HepG2 (cell line): ENCODE measurements around the gene MVB12A. TPM values are rescaled to one million over a fixed set of nuclear protein-coding genes. Genes with fewer than 3 reads are reported as not detected.
A peak's percentile ranks its signal among the peaks of the same experiment; 100 is the strongest.

Source experiments
- CEBPG ChIP-seq: IDR thresholded peaks from 2 replicates; pipeline ENCODE4 v1.6.1; 2016
- GRHL1 ChIP-seq: sonication (generic); formaldehyde crosslinking; conservative IDR thresholded peaks from 2 replicates; pipeline ENCODE4 v1.8.0; 2022; ENCODE audit warnings: missing genetic modification reagents
- HNF4G ChIP-seq, 2 experiments: sonication (generic) in 1 of 2; formaldehyde crosslinking in 1 of 2; IDR thresholded peaks; 2 replicates each; pipeline versions ENCODE4 v1.4.0 to v1.6.1; 2011 to 2020; ENCODE audit warnings: borderline replicate concordance in 2 of 2, low read depth in 2 of 2, mild to moderate bottlenecking in 2 of 2, low read length in 1 of 2, missing genetic modification reagents in 1 of 2, moderate library complexity in 1 of 2
- IKZF5 ChIP-seq: IDR thresholded peaks from 2 replicates; pipeline ENCODE4 v1.6.1; 2018; ENCODE audit warnings: missing genetic modification reagents, mild to moderate bottlenecking, missing compliant biosample characterization
- MAFK ChIP-seq, 2 experiments: IDR thresholded peaks in 1 of 2; conservative IDR thresholded peaks in 1 of 2; 2 replicates each; pipeline ENCODE4 v1.6.1; 2011; ENCODE audit warnings: improper control_type of control experiment in 2 of 2, low read length in 2 of 2
- RARA ChIP-seq: IDR thresholded peaks from 2 replicates; pipeline ENCODE4 v1.6.1; 2016; ENCODE audit warnings: missing genetic modification reagents, missing compliant biosample characterization
- SRF ChIP-seq: IDR thresholded peaks from 2 replicates; pipeline ENCODE4 v1.6.1; 2011; ENCODE audit warnings: mild to moderate bottlenecking, low read depth, low read length, moderate library complexity
- SRSF1 ChIP-seq: fragments of 200-400 bp; formaldehyde crosslinking; optimal IDR thresholded peaks from 2 replicates; pipeline ENCODE3; 2017; ENCODE audit warnings: mild to moderate bottlenecking, low read depth, low read length, moderate library complexity
- TFDP2 ChIP-seq: sonication (generic); formaldehyde crosslinking; IDR thresholded peaks from 2 replicates; pipeline ENCODE4 v1.4.0; 2020; ENCODE audit warnings: missing genetic modification reagents
- ZHX1 ChIP-seq: sonication (generic); formaldehyde crosslinking; IDR thresholded peaks from 2 replicates; pipeline ENCODE4 v1.8.1; 2022; ENCODE audit warnings: low read depth, mild to moderate bottlenecking, missing genetic modification reagents
- ZHX2 ChIP-seq, 2 experiments: sonication (generic) in 1 of 2; formaldehyde crosslinking in 1 of 2; IDR thresholded peaks; 2 replicates each; pipeline versions ENCODE4 v1.6.1 to v1.9.0; 2014 to 2022; ENCODE audit warnings: antibody characterized with exemption in 1 of 2, borderline replicate concordance in 1 of 2, inconsistent platforms in 1 of 2, low read depth in 1 of 2, missing genetic modification reagents in 1 of 2
- ZNF615 ChIP-seq: sonication (generic); formaldehyde crosslinking; IDR thresholded peaks from 2 replicates; pipeline ENCODE4 v1.5.0; 2020; ENCODE audit warnings: mild to moderate bottlenecking, missing genetic modification reagents, borderline replicate concordance
- ZNF879 ChIP-seq: sonication (generic); formaldehyde crosslinking; IDR thresholded peaks from 2 replicates; pipeline ENCODE4 v1.8.1; 2023; ENCODE audit warnings: missing genetic modification reagents
- ZNF891 ChIP-seq: sonication (generic); formaldehyde crosslinking; IDR thresholded peaks from 2 replicates; pipeline ENCODE4 v1.5.0; 2020; ENCODE audit warnings: mild to moderate bottlenecking, missing genetic modification reagents
- polyA plus RNA-seq, 8 experiments: library from polyadenylated mRNA; depleted of rRNA in 3 of 8; stranded (reverse) in 7 of 8; unstranded in 1 of 8; fragments of >200 nt; fragmentation: Illumina TruSeq in 4 of 8; extraction: Trizol in 4 of 8; gene quantifications; 2 replicates each; pipeline versions ENCODE4 v1.2.1 to v1.2.3, GENCODE V29; 2011 to 2016; ENCODE audit warnings: low read depth in 4 of 8, missing spikeins in 1 of 8, mixed read lengths in 1 of 8; ENCODE audit not compliant: insufficient read depth in 1 of 8
- total RNA-seq, 5 experiments: library from RNA; depleted of rRNA; stranded (reverse); fragments of >200 nt; fragmentation: Illumina TruSeq; extraction: Trizol; gene quantifications; 2 replicates each; pipeline ENCODE4 v1.2.3, GENCODE V29; 2016; ENCODE audit warnings: low read depth in 1 of 5

Gene MVB12A
- total and polyA plus RNA-seq, 2 of the 13 experiments (the other 11 are each of a cell fraction or from before 2014, with no cell fraction given): 35.7 to 36.1 TPM

GRCh38 chr19:17469481-17470067 lies 49.7 kb downstream of the MVB12A start (continued):
- TF ChIP-seq TFDP2: no peak
- no peak for TF ChIP-seq ZHX2 (IDR thresholded peaks at IDR 0.05; ENCODE audit: low read depth)
- 0 out of 2 replicates have a peak, but pooled peaks have one; percentile 45 for TF ChIP-seq ZHX2 (CRISPR knock-in tag; IDR thresholded peaks at IDR 0.05; ENCODE audit: borderline replicate concordance)
- no peak for TF ChIP-seq ZNF891 (CRISPR knock-in tag)
- no peak for TF ChIP-seq SRSF1
- TF ChIP-seq IKZF5 (CRISPR knock-in tag): peak; percentile 27; the same call in 1 of the 2 replicates
- TF ChIP-seq ZNF879 (CRISPR knock-in tag): 0 out of 2 replicates have a peak, but pooled peaks have one; percentile 55
- TF ChIP-seq MAFK (conservative IDR thresholded peaks at IDR 0.05 in 1 of 2, IDR thresholded peaks at IDR 0.05 in 1 of 2; ENCODE audit: low read length in 2 of 2): no peak
- TF ChIP-seq GRHL1 (CRISPR knock-in tag): no peak
- TF ChIP-seq RARA: no peak
- TF ChIP-seq CEBPG (CRISPR knock-in tag): no peak
- TF ChIP-seq ZHX1: no peak
- no peak for TF ChIP-seq HNF4G (IDR thresholded peaks at IDR 0.05; ENCODE audit: borderline replicate concordance, low read depth, low read length)
- no peak for TF ChIP-seq HNF4G (CRISPR knock-in tag; IDR thresholded peaks at IDR 0.05; ENCODE audit: borderline replicate concordance, low read depth)
- no peak for TF ChIP-seq ZNF615 (CRISPR knock-in tag)
- 0 out of 2 replicates have a peak, but pooled peaks have one; percentile 18 for TF ChIP-seq SRF
